ENCODE results near the gene DTHD1. TPM values are rescaled to one million over a fixed set of nuclear protein-coding genes. Genes with fewer than 3 reads are reported as not detected.

DTHD1 gene
- total RNA-seq, 4 donors from 2014 or later: 0.21 to 0.32 TPM; not detected in 2

DNA sequence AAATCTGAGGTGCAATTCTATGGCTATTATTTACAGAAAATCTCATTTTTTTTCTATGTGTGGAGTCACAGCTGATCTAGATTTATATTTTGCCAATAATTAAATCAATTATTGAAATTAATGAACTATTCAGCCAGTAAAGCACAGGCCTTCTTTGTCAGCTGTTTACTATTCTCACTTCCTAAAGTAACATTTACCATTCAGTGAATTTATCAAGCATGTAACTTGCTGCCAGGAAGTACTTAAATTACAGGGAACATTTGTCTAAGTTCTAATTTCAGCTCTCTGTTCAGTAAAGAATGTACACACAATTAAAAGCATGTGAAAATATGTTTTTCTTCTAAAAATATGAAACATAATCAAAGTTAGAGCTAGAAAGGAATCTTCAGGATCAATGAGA lies 79.3 kb downstream of the DTHD1 start:
- no peaks in the 10 kb centered on the region for H3K4me1 ChIP-seq
- no peaks in the 10 kb centered on the region for H3K27me3 ChIP-seq
- no peak for DNase-seq (ENCODE audit: low spot score in 2 of 2)
- H3K36me3 ChIP-seq: no peaks in the 10 kb centered on the region
- no peak for TF ChIP-seq POLR2AphosphoS5 (IDR thresholded peaks at IDR 0.05)
- TF ChIP-seq EP300 (IDR thresholded peaks at IDR 0.05): no peak
- TF ChIP-seq, protein P1, sequence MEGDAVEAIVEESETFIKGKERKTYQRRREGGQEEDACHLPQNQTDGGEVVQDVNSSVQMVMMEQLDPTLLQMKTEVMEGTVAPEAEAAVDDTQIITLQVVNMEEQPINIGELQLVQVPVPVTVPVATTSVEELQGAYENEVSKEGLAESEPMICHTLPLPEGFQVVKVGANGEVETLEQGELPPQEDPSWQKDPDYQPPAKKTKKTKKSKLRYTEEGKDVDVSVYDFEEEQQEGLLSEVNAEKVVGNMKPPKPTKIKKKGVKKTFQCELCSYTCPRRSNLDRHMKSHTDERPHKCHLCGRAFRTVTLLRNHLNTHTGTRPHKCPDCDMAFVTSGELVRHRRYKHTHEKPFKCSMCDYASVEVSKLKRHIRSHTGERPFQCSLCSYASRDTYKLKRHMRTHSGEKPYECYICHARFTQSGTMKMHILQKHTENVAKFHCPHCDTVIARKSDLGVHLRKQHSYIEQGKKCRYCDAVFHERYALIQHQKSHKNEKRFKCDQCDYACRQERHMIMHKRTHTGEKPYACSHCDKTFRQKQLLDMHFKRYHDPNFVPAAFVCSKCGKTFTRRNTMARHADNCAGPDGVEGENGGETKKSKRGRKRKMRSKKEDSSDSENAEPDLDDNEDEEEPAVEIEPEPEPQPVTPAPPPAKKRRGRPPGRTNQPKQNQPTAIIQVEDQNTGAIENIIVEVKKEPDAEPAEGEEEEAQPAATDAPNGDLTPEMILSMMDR (IDR thresholded peaks at IDR 0.05): no peak
- TF ChIP-seq POLR2A (IDR thresholded peaks at IDR 0.05): no peak
- H3K27ac ChIP-seq: no peak overlapping the region
- no peak overlapping the region for H3K4me3 ChIP-seq
- H3K9me3 ChIP-seq: no peaks in the 10 kb centered on the region

DNA sequence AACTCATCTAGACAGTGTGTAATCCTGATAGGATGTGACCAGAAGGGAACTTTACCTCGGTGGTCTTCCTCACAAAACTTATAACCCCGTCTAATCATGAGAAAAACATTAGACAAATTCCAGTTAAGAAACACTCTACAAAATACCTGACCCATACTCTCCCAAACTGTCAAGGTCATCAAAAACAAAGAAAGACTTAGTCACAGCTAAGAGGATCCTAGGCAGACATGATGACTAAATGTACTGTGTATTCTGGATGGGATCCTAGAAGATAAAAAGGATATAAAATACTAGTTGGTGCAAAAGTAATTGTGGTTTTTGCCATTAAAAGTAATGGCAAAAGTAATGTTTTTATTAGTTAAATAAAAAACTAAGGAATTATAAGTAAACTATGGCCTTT lies 81.6 kb downstream of the DTHD1 start:
- H3K27ac ChIP-seq: no peak overlapping the region
- no peak for DNase-seq (ENCODE audit: low spot score in 2 of 2)
- 83% methylated on average over 2 of the region's 2 CpGs for WGBS
- no peaks in the 10 kb centered on the region for H3K36me3 ChIP-seq
- H3K27me3 ChIP-seq: no peaks in the 10 kb centered on the region
- TF ChIP-seq EP300 (IDR thresholded peaks at IDR 0.05): no peak
- TF ChIP-seq POLR2AphosphoS5 (IDR thresholded peaks at IDR 0.05): no peak
- no peak for TF ChIP-seq POLR2A (IDR thresholded peaks at IDR 0.05)
- TF ChIP-seq, protein P1 (IDR thresholded peaks at IDR 0.05): no peak
- no peaks in the 10 kb centered on the region for H3K4me1 ChIP-seq
- H3K9me3 ChIP-seq: no peaks in the 10 kb centered on the region
- H3K4me3 ChIP-seq: no peak overlapping the region

DNA sequence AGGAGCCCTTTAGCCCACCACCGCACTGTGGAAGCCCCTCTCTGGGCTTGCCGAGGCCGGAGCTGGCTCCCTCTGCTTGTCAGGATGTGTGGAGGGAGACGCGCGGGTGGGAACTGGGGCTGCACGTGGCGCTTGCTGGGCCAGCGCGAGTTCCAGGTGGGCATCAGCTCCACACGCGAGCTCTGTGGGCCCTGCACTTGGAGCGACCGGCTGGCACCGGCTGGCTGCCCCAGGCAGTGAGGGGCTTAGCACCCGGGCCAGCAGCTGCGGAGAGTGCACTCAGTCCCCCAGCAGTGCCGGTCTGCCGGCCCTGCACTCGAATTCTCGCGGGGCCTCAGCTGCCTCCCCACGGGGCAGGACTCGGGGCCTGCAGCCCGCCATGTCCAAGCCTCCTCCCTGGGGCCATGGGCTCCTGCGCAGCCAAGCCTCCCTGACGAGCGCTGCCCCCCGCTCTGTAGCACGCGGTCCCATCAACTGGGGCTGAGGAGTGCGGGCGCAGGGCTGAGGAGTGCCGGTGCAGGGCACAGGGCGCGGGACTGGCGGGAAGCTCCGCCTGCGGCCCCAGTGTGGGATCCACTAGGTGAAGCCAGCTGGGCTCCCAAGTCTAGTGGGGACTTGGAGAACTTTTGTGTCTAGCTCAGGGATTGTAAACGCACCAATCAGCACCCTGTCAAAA lies 93.6 kb downstream of the DTHD1 start:
- Histone ChIP-seq H3K36me3 (no peaks in the 10 kb centered on the region), H3K27me3 (no peaks in the 10 kb centered on the region), H3K4me3 (no peak overlapping the region), H3K9me3 (peaks cover 3% of the 10 kb centered on the region), H3K4me1 (no peaks in the 10 kb centered on the region), H3K27ac (no peak overlapping the region)
- no peak for DNase-seq (ENCODE audit: low spot score in 2 of 2)
- 92% methylated on average over 22 of the region's 40 CpGs for whole genome bisulfite sequencing
- TF ChIP-seq POLR2AphosphoS5 (IDR thresholded peaks at IDR 0.05) (no peak), POLR2A (IDR thresholded peaks at IDR 0.05) (no peak), EP300 (IDR thresholded peaks at IDR 0.05) (no peak)
- TF ChIP-seq, protein P1 (IDR thresholded peaks at IDR 0.05): no peak

DNA sequence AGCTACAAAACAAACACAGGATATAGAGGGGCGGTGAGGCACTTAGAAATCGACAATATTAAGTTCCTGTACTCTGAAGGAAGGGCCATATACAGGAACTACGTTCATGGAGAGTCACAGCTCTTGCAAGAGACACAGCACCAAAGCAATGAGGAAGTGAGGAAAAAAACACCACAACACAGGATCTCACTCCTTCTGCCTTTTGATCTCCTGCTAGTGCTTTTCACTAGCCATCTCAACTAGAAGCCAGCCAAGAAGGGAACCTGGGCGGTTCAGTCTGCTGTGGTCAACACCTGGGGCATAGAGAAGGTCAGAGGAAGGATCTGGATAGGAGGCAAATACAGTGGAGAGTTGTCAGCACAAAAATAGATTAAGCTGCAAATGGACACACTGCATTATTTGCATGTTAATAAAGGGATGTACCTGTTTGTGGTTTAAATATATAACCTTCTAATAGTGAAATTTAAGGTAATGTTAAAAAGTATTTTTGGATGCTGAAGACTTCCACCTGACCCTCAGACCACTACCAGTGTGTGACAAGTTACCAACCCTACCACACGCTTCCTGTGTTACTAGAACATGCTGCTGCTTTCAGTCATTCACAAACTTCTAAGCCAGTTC lies 104.6 kb downstream of the DTHD1 start:
- 51% methylated on average over 5 of the region's 5 CpGs for WGBS
- Histone ChIP-seq H3K36me3 (no peaks in the 10 kb centered on the region), H3K27me3 (no peaks in the 10 kb centered on the region), H3K27ac (no peak overlapping the region), H3K4me3 (no peak overlapping the region), H3K4me1 (no peaks in the 10 kb centered on the region), H3K9me3 (no peaks in the 10 kb centered on the region)
- DNase-seq (ENCODE audit: low spot score in 2 of 2): no peak
- TF ChIP-seq, protein P1 (IDR thresholded peaks at IDR 0.05): no peak
- TF ChIP-seq POLR2A (IDR thresholded peaks at IDR 0.05) (no peak), POLR2AphosphoS5 (IDR thresholded peaks at IDR 0.05) (no peak), EP300 (IDR thresholded peaks at IDR 0.05) (no peak)

DNA sequence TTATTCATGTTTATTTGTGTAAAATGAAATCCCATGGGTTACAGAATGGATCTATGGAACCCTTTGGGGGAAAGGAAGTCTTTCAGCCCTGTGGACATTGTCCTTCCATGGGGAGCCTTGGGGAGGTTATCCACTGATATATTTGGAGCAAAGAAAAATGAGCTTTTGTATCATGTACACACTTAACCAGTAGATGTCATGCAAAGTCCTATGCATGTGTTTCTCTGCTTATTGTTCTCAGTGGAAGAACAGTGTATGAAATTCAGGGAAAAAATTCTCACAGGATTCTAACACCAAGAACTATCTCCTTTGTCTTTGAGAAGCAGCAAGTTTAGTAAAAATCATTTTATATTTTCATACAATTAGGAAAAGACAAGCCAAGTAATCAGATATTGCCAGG lies 105.3 kb downstream of the DTHD1 start:
- TF ChIP-seq, protein P1 (IDR thresholded peaks at IDR 0.05): no peak
- TF ChIP-seq POLR2AphosphoS5 (IDR thresholded peaks at IDR 0.05) (no peak), EP300 (IDR thresholded peaks at IDR 0.05) (no peak), POLR2A (IDR thresholded peaks at IDR 0.05) (no peak)
- no peak overlapping the region for H3K27ac ChIP-seq
- no peaks in the 10 kb centered on the region for H3K36me3 ChIP-seq
- DNase-seq (ENCODE audit: low spot score in 2 of 2): no peak
- H3K27me3 ChIP-seq: no peaks in the 10 kb centered on the region
- H3K9me3 ChIP-seq: no peaks in the 10 kb centered on the region
- H3K4me1 ChIP-seq: no peaks in the 10 kb centered on the region
- no peak overlapping the region for H3K4me3 ChIP-seq
